8988T (cell line): ENCODE results near the gene TAC4.
"Not testable (repeated sequence)": the region's sequence is repeated elsewhere in the genome, so short reads cannot be mapped to it uniquely, and the experiment has no call there.

Experiments used
- DNase-seq: peaks from one replicate; pipeline ENCODE4 v3.0.0; 2011

The TAC4 gene

GRCh38 chr17:49842371-49842770 lies 5.5 kb downstream of the TAC4 start:
- DNase-seq: no peak

DNA sequence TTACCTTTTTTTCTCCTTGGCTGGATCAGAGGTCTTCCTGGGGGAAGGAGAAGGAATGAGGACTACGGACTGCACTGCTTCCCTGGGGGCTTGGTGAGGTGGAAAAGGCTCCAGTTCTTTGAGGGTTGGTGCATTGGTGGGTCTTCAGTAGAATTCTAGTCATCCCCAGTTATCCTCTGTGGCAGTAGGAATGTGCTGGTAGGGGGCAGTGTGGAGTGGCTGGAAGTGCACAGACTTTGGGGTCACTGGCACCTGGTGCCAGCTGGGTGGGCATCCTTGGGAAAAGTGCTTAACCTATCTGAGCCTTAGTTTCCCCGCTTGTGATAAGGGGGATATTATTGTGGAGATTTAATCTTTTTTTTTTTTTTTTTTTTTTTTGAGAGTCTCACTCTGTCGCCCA lies 6.3 kb downstream of the TAC4 start:
- DNase-seq: no peak

- DNase-seq: no peak
These were observed 8.4 kb downstream of the TAC4 start for GRCh38 chr17:49839455-49839854.

- no peak for DNase-seq
These were observed 11.5 kb downstream of the TAC4 start for GRCh38 chr17:49836111-49837030.

- no peak for DNase-seq
These were observed 12.4 kb downstream of the TAC4 start for GRCh38 chr17:49835472-49835871.

DNA sequence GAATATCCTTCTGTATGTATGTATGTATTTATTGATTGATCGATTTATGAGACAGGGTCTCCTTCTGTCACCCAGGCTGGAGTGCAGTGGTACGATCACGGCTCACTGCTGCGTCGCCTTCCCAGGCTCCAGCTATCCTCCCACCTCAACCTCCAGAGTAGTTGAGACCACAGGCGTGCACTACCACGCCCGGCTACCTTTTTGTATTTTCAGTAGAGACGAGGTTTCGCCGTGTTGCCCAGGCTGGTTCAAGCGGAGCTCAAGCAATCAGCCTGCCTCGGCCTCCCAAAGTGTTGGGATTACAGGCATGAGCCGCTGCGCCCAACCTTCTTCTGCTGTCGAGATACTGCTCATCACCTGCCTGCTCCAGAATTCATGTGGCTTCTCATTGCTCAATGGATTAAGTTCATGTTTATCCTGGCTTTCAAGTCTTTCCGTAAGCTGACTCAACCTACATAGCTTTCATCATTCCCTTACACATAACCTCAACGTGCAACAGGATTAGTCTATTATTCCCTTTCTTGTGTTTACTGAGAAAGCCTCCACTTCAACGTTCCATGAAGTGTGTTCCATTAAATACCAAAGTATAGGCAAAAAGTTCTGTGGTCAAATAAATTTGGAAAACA lies 13.6 kb downstream of the TAC4 start:
- no peak for DNase-seq

DNA sequence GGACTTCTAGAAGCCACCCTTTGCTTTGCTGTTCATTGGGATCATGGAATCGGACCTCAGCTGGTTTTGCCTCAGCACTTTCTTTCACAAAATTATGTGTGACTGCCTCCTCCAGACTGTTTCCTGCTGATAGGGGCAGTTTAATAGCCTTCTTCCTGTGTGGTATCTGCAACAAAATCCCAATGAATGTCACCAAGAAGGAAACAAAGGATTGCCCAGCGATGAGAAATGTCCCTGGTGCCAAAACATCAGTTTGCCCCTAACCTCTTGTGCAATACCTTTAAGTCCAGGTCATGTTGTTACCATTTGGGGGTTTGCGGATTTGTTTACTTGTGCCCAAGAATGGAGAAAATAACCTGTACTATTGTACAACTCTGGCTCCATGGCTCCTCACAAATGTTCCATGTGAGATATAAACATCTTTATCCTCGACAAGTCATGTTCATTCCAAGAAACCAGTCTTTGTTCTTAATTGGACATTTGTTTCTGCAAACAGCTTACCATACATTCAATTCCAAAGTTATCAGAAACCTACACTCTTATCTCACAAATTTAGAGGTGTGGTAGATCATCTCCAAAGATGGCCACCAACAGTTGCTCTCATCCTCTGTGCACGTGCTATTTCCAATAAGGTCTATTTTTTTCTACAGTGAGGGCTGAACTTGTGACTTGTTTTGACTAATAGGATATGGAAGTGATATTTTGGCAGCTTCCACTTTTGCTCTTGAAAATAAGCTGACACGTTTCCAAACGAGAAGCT lies 14.8 kb downstream of the TAC4 start:
- DNase-seq: no peak

DNA sequence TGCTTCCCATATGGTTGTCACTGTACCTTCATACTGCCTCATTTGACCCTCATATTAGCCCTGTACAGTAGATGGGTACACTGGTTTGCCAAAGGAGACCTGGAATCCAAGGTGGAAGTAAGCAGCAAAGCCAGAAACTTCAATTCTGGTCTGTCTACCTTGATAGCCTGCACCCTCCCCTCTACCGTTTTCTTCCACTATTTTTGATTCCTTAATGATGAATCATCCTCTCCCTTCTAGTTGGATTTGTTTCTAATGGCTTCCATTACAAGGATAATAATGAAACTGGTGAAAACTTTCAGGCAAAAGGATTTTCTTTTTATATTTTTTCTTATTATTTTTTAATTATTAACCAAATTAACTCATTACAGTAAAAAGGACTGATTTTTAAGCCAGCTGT lies 17.3 kb downstream of the TAC4 start:
- no peak for DNase-seq

- DNase-seq: no peak
These were observed 18.8 kb downstream of the TAC4 start for GRCh38 chr17:49829026-49829425.

GRCh38 chr17:49828325-49828724 lies 19.5 kb downstream of the TAC4 start:
- not testable (repeated sequence) for DNase-seq

- no peak for DNase-seq
These were observed 22.2 kb downstream of the TAC4 start for GRCh38 chr17:49825645-49826044.

DNA sequence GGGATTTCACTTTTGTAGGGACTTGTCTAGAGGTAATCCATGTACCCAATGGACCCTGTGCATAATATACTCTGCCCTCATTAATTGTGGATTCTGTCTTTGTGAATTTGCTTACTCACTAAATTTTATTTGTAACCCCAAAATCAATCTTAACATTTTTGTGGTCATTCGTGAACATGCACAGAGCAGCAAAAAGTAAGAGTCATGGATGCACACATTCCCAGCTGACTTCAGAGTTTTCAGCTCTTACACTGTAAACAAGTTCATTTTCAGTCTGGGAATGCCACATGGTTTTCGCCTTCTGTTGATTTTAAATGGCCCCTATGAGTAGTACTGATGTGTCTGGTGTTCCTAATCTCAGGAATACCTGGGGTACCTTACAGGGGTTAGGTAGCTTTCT lies 24.3 kb downstream of the TAC4 start:
- no peak for DNase-seq

- DNase-seq: no peak
These were observed 25.0 kb downstream of the TAC4 start for GRCh38 chr17:49822829-49823228.

- no peak for DNase-seq
These were observed 26.0 kb downstream of the TAC4 start for GRCh38 chr17:49821916-49822315.

GRCh38 chr17:49821466-49821865 lies 26.4 kb downstream of the TAC4 start:
- no peak for DNase-seq

GRCh38 chr17:49820773-49821172 lies 27.1 kb downstream of the TAC4 start:
- no peak for DNase-seq

DNA sequence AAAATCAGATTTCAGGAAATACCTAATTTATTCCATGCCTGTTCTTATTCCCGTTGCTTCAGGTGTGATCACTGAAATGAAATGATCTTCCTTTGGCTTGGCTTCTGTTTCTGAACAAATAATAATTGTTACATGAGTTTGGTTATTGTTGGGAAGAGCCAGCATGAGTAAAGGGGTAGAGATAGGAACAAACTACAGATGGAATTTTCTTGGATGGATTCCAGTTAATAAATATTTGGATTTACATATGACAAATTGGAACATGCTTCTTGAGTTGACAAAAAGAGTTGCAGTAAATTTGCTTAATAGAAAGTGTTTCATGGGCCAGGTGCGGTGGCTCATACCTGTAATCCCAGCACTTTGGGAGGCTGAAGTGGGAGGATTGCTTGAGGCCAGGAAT lies 28.2 kb downstream of the TAC4 start:
- no peak for DNase-seq

DNA sequence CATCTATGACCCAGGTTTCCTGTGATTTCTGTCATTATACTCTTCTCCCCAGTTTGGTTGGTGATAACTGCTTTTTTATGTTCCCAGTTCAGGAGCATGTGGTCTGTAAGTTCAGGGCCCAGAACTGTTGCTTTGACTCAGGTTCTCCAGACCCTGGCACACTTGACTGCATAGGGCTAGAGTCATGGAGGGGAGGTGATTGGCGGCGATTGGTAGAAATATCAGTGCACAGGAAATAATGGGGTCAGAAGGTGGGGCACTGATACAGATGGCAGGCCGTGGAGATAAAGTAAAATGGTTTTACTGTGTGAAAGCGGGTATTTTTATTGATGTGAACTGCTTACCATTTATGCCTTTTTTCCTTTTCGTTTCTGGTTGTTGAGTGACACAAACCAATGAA lies 28.7 kb downstream of the TAC4 start:
- DNase-seq: no peak

DNA sequence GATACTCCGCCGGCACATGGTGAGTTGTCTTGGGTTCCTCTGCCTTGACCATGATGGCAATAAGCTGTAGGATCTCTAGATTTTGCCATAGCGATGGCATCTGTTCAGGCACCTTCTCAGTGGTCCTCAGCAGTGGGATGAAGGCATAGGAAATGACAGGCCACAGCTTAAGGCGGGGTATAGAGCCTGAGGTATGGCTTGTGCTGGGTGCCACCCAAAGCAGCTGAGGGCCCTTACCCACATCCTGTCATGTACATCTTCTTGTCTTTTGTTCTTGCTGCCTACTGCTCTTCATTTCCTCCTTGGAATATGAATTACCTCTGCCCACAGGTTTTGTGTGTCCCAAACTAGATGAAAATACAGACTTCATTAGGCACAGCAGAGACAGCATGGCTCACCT lies 29.9 kb downstream of the TAC4 start:
- no peak for DNase-seq

DNA sequence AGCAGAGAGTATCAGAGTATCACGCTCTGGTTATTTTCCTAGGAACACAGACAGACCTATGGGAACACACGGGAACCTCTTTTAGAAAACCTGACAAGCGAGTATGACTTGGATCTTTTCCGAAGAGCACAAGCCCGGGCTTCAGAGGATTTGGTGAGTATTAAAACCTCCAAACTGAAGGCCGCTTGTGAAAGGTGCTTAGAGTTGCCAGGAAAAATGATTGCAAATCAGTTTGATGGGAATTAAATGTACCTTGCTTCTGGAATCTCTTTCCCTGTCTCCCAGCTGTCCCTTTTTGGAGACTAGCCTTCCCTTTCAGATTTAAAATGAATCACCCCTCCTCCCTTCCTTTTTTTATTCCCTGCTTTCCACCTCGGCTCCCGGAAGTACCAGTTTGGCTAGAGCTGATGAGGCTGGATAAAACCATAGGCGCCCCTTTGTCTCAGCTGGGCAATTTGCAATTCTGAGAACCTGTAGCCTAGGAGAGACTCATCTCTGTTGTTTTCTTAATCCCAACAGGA lies 32.0 kb downstream of the TAC4 start:
- DNase-seq: no peak

GRCh38 chr17:49814781-49815529 lies 32.9 kb downstream of the TAC4 start:
- DNase-seq: no peak

DNA sequence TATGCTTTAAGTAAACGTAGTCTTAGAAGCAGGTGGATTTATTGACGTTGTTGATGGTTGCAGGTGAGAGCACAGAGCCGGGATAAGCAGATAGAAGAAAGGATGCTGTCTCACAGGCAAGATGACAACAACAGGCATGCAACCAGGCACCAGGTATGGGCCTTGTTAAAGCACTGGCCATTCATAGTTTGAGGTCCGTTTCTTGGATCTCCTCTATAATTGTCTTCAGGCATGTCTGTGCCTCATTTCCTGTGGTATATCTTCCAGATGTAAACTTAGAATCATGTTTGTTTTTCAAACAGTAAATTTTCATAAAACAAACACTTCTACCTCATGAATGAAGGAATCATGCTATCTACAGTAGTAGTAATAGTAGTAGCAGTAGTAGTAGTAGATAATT lies 38.8 kb downstream of the TAC4 start:
- no peak for DNase-seq

GRCh38 chr17:49798738-49799137 lies 49.1 kb downstream of the TAC4 start:
- no peak for DNase-seq
